HG03159 (cell line): Measurements from ENCODE around the gene PAPSS2.
"Not testable (repeated sequence)": the region's sequence is repeated elsewhere in the genome, so short reads cannot be mapped to it uniquely, and the experiment has no call there.

Experiments
- ATAC-seq: cut with Tn5 transposase; IDR thresholded peaks from one replicate; pipeline ENCODE4 v1.9.1; 2021; ENCODE audit warnings: mild to moderate bottlenecking, moderate library complexity; ENCODE audit not compliant: unreplicated experiment

Gene PAPSS2

GRCh38 chr10:87659571-87660483 lies at the start of gene PAPSS2:
TSS of gene PAPSS2 (plus strand) at chr10:87659878. CDS start at chr10:87659982, 104 bp downstream.
- ATAC-seq = no peak

GRCh38 chr10:87611341-87611740 lies 48.3 kb upstream of the PAPSS2 start:
- not testable (repeated sequence) for ATAC-seq

DNA sequence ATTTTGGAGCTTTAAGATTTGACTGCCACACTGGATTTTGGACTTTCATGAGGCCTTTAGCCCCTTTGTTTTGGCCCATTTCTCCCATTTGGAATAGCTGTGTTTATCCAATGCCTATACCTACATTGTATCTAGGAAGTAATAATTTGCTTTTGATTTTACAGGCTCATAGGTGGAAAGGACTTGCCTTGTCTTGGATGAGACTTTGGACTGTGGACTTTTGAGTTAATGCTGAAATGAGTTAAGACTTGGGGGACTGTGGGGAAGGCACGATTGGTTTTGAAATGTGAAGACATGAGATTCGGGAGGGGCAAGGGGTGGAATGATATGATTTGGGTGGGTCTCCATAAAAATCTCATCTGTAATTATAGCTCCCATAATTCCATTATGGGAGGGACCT lies 47.6 kb upstream of the PAPSS2 start:
- no peak for ATAC-seq

DNA sequence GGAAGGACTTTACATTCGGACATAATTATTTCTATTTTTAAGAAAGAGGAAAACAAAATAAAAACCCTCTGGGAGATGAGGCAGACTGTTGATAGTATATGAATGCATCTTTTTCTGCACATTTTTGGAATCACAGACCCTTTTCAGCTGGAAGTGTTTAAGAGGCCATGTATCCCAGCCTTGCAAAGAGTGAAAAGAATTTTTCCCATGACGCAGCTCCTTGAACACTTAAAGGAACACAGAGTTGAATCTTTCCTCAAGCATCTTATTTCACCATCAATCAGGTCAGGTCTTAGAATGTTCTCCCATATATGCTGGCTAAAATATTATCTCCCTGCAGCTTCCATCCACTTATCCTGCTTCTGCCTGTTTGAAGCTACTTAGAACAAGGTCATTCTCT lies 45.9 kb upstream of the PAPSS2 start:
- no peak for ATAC-seq

DNA sequence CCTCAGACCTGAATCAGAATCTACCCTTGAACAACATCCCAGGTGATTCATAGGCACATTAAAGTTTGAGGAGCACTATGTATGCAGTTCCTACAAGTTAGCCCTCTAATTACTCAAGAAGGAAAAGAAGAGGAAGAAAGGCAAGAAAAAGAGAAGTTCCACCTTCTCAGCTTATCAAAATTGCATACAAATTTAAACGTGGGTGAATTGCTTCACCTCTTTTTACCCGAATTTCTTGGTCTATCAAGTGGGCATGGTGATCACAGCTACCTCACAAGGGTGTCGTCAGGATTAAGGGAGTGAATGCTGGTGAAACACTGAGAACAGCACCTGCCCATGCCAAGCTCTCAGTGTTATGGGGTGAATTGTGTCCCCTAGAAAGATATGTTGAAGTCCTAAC lies 43.8 kb upstream of the PAPSS2 start:
- ATAC-seq = no peak

- no peak for ATAC-seq
Observed at GRCh38 chr10:87617503-87617902, 42.2 kb upstream of the PAPSS2 start.

DNA sequence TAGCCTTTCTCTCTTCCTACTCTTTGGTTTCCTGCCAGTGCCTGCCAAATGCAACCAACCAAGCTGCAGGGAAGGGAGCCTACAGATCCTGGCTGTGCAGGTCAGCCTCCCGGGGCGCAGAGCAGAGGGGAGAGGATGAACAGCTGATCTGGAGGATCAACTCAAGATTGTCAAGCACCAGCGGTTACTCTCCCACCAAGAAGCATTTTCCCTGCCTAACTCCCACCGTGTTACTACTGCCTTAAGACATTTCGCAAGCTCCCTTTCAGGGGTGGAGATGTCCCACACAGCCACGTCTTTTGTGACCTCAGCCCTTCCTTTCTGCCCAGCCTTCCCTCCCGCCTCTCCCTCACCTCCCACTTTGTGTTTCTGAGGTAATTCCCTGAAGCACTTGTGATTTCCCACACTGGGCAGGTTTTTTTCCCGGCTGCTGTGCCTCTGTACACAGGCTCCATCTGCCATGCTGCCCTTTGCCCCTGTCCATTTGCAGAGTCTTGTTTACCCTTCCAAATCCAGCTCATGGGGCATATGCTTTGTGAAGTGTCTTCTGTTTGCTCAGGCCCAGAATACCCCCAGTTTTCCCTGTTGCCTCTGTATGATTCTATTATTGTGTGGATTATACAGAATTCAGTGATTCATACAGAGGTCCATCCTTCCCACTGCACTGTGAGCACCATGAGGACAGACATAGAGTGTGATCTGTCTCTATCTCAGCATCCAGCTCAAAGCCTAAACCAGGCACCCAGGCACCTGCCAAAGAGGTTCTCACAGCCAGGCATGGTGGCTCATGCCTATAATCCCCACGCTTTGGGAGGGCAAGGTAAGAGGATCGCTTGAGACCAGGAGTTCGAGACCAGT lies 40.9 kb upstream of the PAPSS2 start:
- ATAC-seq = no peak

DNA sequence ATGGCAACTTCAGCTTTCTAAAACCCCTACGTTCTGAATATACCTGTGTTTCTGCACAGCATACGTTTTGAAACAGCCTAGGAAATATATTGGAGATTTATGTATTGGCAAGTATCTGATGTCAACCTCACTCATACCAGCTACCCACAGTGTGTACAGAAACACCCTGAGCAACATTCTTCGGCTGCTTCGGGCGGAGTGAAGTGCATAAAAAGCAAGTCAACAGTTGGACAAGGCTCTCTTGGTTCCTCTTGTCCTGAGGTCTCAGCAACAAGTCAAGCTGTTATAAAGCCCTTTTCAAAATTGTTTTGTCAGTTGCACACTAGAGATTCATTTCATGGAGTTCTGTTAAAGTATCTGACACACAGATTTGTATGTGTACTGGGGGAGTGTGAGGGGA lies 40.0 kb upstream of the PAPSS2 start:
- ATAC-seq = no peak

- ATAC-seq = not testable (repeated sequence)
Observed at GRCh38 chr10:87621440-87621839, 38.2 kb upstream of the PAPSS2 start.

DNA sequence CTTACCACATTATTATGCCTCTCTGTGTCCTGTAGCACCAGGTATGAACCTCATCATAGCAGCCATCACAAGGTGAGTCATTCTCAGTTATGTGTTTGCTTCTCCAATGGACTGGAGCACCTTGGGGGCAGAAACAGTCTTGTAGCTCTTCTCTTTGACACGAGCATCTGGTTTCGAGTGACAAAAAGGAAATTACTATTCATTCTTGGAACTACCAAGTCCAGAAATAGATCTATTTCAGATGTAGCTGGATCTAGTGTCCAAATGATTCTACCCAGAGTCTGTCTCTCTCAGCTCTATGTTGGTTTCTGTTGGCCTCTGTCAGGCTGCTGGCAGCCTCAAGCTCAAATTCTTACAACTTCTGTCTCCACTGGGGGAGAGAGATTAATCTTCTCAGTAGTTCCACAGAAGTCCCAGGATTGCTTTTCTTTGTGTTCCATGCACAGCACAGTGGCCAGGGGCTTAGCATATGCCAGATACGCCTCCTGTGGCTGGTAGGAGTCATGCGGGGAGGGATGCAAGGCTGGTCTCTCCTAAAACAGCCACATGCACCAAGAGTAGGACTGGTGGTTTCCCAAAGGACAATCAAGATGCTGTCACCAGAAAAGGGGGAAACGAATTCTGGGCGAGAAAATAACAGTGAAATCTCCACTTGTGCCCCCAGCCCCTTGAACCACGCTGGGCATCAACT lies 37.2 kb upstream of the PAPSS2 start:
- ATAC-seq = no peak

GRCh38 chr10:87623191-87623590 lies 36.5 kb upstream of the PAPSS2 start:
- no peak for ATAC-seq

- no peak for ATAC-seq
Observed at GRCh38 chr10:87625661-87626060, 34.0 kb upstream of the PAPSS2 start.

DNA sequence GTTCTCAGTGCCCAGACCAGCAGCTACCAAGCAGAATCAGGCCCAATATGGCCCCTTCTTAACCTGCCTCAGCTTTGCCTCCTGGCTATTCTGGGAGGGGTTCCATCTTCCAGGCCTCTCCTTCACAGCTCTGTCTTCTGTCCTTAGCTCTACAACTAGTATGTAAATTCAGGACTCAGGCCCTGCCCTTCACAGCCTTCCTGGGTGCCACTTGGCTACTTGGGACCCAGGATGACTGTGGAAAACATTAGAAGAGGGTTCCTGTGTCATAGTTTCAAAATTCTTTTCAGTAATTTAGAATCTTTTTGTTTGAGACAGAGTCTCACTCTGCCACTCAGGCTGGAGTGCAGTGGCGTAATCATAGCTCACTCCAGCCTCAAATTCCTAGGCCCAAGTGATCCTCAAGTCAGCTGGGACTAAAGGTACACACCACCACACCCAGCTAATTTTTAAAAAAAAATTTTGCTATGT lies 33.2 kb upstream of the PAPSS2 start:
- no peak for ATAC-seq

DNA sequence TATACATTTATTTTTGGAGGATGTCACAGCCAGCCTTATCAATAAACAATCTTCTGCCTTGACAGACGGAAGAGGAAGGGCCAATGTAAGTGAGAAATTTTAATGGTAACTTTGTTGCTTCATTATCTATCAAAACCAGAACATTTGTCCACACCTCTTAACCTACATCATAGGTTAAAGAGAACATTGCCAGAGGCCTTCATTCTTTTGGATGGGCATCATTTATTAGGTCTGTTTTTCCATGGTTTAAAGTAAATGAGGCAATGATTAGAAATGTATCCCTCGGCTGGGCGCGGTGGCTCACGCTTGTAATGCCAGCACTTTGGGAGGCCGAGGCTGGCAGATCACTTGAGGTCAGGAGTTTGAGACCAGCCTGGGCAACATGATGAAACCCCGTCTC lies 29.5 kb upstream of the PAPSS2 start:
- no peak for ATAC-seq

DNA sequence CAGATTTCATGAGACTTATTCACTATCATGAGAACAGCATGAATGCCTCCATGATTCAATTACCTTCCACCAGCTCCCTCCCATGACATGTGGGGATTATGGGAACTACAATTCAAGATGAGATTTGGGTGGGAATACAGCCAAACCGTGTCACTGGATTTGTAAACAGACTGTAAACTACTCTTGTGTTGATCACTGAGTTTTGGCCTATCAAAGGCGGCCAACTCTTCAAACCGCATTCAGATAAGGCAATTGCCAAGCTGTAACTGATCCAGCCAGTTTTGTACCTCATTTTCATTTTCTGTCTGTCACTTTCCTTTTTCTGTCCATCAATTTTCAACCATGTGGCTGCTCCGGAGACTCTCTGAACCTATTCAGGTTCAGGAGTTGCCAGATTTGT lies 27.2 kb upstream of the PAPSS2 start:
- no peak for ATAC-seq

GRCh38 chr10:87634311-87634710 lies 25.4 kb upstream of the PAPSS2 start:
- ATAC-seq = no peak

- no peak for ATAC-seq
Observed at GRCh38 chr10:87635498-87636312, 24.0 kb upstream of the PAPSS2 start.

GRCh38 chr10:87636313-87636915 lies 23.3 kb upstream of the PAPSS2 start:
- no peak for ATAC-seq

DNA sequence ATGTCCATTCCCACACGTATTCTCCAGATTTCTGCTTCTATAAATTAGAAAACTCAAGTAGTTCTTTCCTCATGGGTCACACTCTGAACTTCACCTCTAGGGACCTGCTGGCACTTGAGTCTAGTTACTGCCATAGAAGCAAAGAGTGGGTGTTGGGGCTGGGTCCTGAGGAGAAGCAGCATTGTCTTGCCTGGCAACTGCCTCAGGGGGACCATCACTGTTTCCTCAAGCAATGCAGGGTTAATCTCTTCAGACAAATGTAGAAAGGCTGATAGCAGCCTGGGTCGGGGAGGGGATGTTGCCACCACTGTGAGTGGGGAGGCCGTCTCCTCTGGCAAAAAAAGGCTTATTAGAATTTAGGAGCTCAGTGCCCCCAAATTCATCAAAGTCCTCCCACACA lies 20.2 kb upstream of the PAPSS2 start:
- no peak for ATAC-seq

- ATAC-seq = no peak
Observed at GRCh38 chr10:87640043-87640442, 19.6 kb upstream of the PAPSS2 start.
